Trophoblast cell (in vitro differentiated cells and primary cell): ENCODE results near the gene ZNF319.
A peak's percentile ranks its signal among the peaks of the same experiment; 100 is the strongest.

ENCODE experiments used
- DNase-seq, 2 donors: peaks; one replicate each; pipeline ENCODE4 v3.0.0-alpha.2; 2016
- H2AFZ ChIP-seq: 2 replicates; pipeline ENCODE4 v1.6.1; 2013; ENCODE audit warnings: low read length, moderate library complexity, mild to moderate bottlenecking; ENCODE audit not compliant: insufficient read depth, poor library complexity
- H2AK5ac ChIP-seq: 2 replicates; pipeline ENCODE4 v1.6.1; 2013; ENCODE audit warnings: mild to moderate bottlenecking, low read length
- H2BK120ac ChIP-seq: 2 replicates; pipeline ENCODE4 v1.6.1; 2013; ENCODE audit warnings: low read length, mild to moderate bottlenecking, moderate library complexity; ENCODE audit not compliant: insufficient read depth, poor library complexity
- H2BK12ac ChIP-seq: 2 replicates; pipeline ENCODE4 v1.6.1; 2013; ENCODE audit warnings: mild to moderate bottlenecking, low read length, moderate library complexity
- H2BK5ac ChIP-seq: 2 replicates; pipeline ENCODE4 v1.6.1; 2013; ENCODE audit warnings: low read length, low read depth, moderate library complexity, mild to moderate bottlenecking; ENCODE audit not compliant: poor library complexity
- H3K14ac ChIP-seq: 2 replicates; pipeline ENCODE4 v1.6.1; 2013; ENCODE audit warnings: mild to moderate bottlenecking, low read length
- H3K18ac ChIP-seq: 2 replicates; pipeline ENCODE4 v1.6.1; 2013; ENCODE audit warnings: mild to moderate bottlenecking, low read length
- H3K23ac ChIP-seq: 2 replicates; pipeline ENCODE4 v1.6.1; 2013; ENCODE audit warnings: low read length
- H3K27ac ChIP-seq: 2 replicates; pipeline ENCODE4 v1.5.1; 2013; ENCODE audit warnings: low read depth, mild to moderate bottlenecking, inconsistent platforms, low read length, moderate library complexity
- H3K27me3 ChIP-seq: 2 replicates; pipeline ENCODE4 v1.6.1; 2013; ENCODE audit warnings: inconsistent platforms, mild to moderate bottlenecking, low read length, moderate library complexity; ENCODE audit not compliant: insufficient read depth
- H3K36me3 ChIP-seq, 2 experiments: 1 replicate in 1 of 2; 2 replicates in 1 of 2; pipeline ENCODE4 v1.6.1; 2013; ENCODE audit warnings: low read length in 2 of 2, mild to moderate bottlenecking in 2 of 2, moderate library complexity in 1 of 2; ENCODE audit not compliant: insufficient read depth in 2 of 2, control insufficient read depth in 1 of 2
- H3K4ac ChIP-seq: 2 replicates; pipeline ENCODE4 v1.6.1; 2013; ENCODE audit warnings: low read depth, mild to moderate bottlenecking, low read length, moderate library complexity
- H3K4me1 ChIP-seq, 2 experiments: 1 replicate in 1 of 2; 2 replicates in 1 of 2; pipeline ENCODE4 v1.6.1; 2013; ENCODE audit warnings: low read length in 2 of 2, mild to moderate bottlenecking in 2 of 2, moderate library complexity in 1 of 2; ENCODE audit not compliant: insufficient read depth in 2 of 2, control insufficient read depth in 1 of 2
- H3K4me2 ChIP-seq: 2 replicates; pipeline ENCODE4 v1.6.1; 2013; ENCODE audit warnings: inconsistent platforms, mild to moderate bottlenecking, low read length, moderate library complexity
- H3K4me3 ChIP-seq: 2 replicates; pipeline ENCODE4 v1.5.1; 2013; ENCODE audit warnings: mild to moderate bottlenecking, low read depth, low read length, inconsistent platforms
- H3K79me1 ChIP-seq: one replicate; pipeline ENCODE4 v1.6.1; 2013; ENCODE audit warnings: low read length
- H3K79me2 ChIP-seq: 2 replicates; pipeline ENCODE4 v1.6.1; 2013; ENCODE audit warnings: low read length, mild to moderate bottlenecking; ENCODE audit not compliant: control insufficient read depth, insufficient read depth, poor library complexity
- H3K9ac ChIP-seq: 2 replicates; pipeline ENCODE4 v1.6.1; 2013; ENCODE audit warnings: mild to moderate bottlenecking, low read length
- H3K9me3 ChIP-seq: 2 replicates; pipeline ENCODE4 v1.6.1; 2013; ENCODE audit warnings: low read depth, mild to moderate bottlenecking, control low read depth, inconsistent platforms, low read length; ENCODE audit not compliant: insufficient read depth
- H4K12ac ChIP-seq: 2 replicates; pipeline ENCODE4 v1.6.1; 2013; ENCODE audit warnings: low read depth, mild to moderate bottlenecking, low read length, moderate library complexity
- H4K8ac ChIP-seq: 2 replicates; pipeline ENCODE4 v1.6.1; 2013; ENCODE audit warnings: low read depth, mild to moderate bottlenecking, low read length, moderate library complexity
- H4K91ac ChIP-seq: one replicate; pipeline ENCODE4 v1.6.1; 2013; ENCODE audit warnings: low read depth, mild to moderate bottlenecking, low read length, moderate library complexity
- WGBS: extraction: QIAGEN DNeasy Blood & Tissue Kit; methylation state at CpG from one replicate; pipeline ENCODE4 v1.1.7; 2013; ENCODE audit warnings: missing lambda C conversion rate; ENCODE audit not compliant: insufficient read length, insufficient coverage; ENCODE audit errors: extremely low coverage; 5-methylcytosine and 5-hydroxymethylcytosine counted together

Gene ZNF319

GRCh38 chr16:57995721-57996405 lies 4.6 kb downstream of the ZNF319 start:
- no peaks in the 10 kb centered on the region for H3K9me3 ChIP-seq
- DNase-seq: no peak
- peaks cover 17 to 31% of the 10 kb centered on the region in 2 experiments for H3K36me3 ChIP-seq
- H3K9ac ChIP-seq: no peak overlapping the region
- H2AFZ ChIP-seq: no peak overlapping the region
- H3K4me1 ChIP-seq: peaks cover 29 to 42% of the 10 kb centered on the region in 2 experiments
- H3K79me1 ChIP-seq: peaks cover 12% of the 10 kb centered on the region
- no peak overlapping the region for H3K4ac ChIP-seq
- WGBS: no CpG with 5 or more reads among the region's 18 CpGs
- H2BK12ac ChIP-seq: no peak overlapping the region
- no peak overlapping the region for H2BK5ac ChIP-seq
- H3K18ac ChIP-seq: no peak overlapping the region
- H3K4me2 ChIP-seq: no peak overlapping the region
- no peak overlapping the region for H3K14ac ChIP-seq
- H3K79me2 ChIP-seq: peaks cover 4% of the 10 kb centered on the region
- H4K8ac ChIP-seq: no peak overlapping the region
- peak overlapping the region; percentile 11 for H3K4me3 ChIP-seq
- no peak overlapping the region for H3K27ac ChIP-seq
- no peak overlapping the region for H2BK120ac ChIP-seq
- H4K12ac ChIP-seq: no peak overlapping the region
- H4K91ac ChIP-seq: no peak overlapping the region
- H3K27me3 ChIP-seq: no peaks in the 10 kb centered on the region
- no peak overlapping the region for H2AK5ac ChIP-seq
- no peak overlapping the region for H3K23ac ChIP-seq

DNA sequence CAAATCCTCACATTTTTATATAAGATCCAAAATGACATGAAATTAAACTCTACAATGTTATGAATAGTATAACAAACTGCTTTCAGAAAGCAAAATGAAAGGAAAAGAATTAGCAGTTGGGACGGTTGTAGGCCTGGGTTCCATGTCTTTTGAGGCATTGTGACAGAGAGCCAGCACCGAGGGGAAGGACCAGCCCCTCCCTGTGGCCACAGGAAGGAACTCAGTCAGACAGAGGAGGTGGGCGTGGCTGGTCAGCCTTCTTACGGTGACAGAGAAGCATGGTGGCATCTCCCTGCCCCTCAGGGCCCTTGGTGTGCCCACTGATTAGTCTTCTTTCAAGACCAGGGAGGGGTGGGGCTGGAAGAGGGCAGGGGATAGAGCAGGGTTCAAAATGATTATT lies 5.7 kb downstream of the ZNF319 start:
- Histone ChIP-seq H3K9me3 (no peaks in the 10 kb centered on the region), H3K23ac (no peak overlapping the region), H4K8ac (no peak overlapping the region), H4K91ac (no peak overlapping the region), H3K4ac (no peak overlapping the region), H3K4me1 (peaks cover 28 to 40% of the 10 kb centered on the region in 2 experiments), H3K4me2 (no peak overlapping the region), H2BK120ac (no peak overlapping the region), H2AFZ (no peak overlapping the region), H2BK12ac (no peak overlapping the region), H3K18ac (no peak overlapping the region), H3K4me3 (no peak overlapping the region), H2AK5ac (no peak overlapping the region), H3K36me3 (peaks cover 17 to 31% of the 10 kb centered on the region in 2 experiments), H3K79me2 (peaks cover 2% of the 10 kb centered on the region), H4K12ac (no peak overlapping the region), H3K79me1 (peaks cover 8% of the 10 kb centered on the region), H2BK5ac (no peak overlapping the region), H3K27ac (no peak overlapping the region), H3K9ac (no peak overlapping the region), H3K14ac (no peak overlapping the region), H3K27me3 (no peaks in the 10 kb centered on the region)
- peak; percentile 68 to 69 for DNase-seq
- no CpG with 5 or more reads among the region's 4 CpGs for WGBS

DNA sequence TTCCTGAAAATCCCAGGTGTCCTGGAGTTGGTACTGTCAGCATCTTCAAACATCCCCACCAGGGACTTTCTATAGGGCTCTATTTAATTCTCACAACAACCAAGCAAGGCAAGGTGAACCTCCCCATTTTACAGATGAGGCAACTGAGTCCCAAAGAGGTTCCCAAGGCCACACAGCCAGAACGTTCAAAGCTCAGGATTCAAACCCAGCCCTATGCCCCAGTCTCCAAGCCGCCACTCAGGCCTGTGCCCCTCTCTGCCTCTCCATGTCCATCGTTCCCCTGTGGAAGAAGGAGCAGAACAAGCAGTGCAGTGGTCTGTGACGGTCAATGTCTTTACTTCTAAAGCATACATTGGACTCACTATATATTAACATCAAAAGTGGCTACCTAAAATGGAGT lies 6.1 kb downstream of the ZNF319 start:
- Histone ChIP-seq H3K9ac (no peak overlapping the region), H3K79me2 (peaks cover 2% of the 10 kb centered on the region), H3K4me1 (peaks cover 24 to 38% of the 10 kb centered on the region in 2 experiments), H2BK12ac (no peak overlapping the region), H3K36me3 (peaks cover 17 to 31% of the 10 kb centered on the region in 2 experiments), H3K27me3 (no peaks in the 10 kb centered on the region), H3K27ac (no peak overlapping the region), H4K91ac (no peak overlapping the region), H3K4ac (no peak overlapping the region), H2AFZ (no peak overlapping the region), H4K12ac (no peak overlapping the region), H3K79me1 (peaks cover 8% of the 10 kb centered on the region), H2BK5ac (no peak overlapping the region), H3K14ac (no peak overlapping the region), H3K23ac (no peak overlapping the region), H3K9me3 (no peaks in the 10 kb centered on the region), H3K4me3 (no peak overlapping the region), H3K4me2 (no peak overlapping the region), H2BK120ac (peak overlapping the region; percentile 27), H2AK5ac (no peak overlapping the region), H3K18ac (no peak overlapping the region), H4K8ac (no peak overlapping the region)
- no peak for DNase-seq
- no CpG with 5 or more reads among the region's 4 CpGs for WGBS

- Histone ChIP-seq H2BK120ac (peak overlapping the region; percentile 27), H3K9ac (no peak overlapping the region), H2BK5ac (no peak overlapping the region), H3K9me3 (no peaks in the 10 kb centered on the region), H3K4me1 (peaks cover 24 to 36% of the 10 kb centered on the region in 2 experiments), H4K8ac (no peak overlapping the region), H3K18ac (peak overlapping the region; percentile 7), H3K4me3 (no peak overlapping the region), H3K4me2 (no peak overlapping the region), H2AK5ac (peak overlapping the region; percentile 24), H3K14ac (no peak overlapping the region), H3K36me3 (peaks cover 17 to 31% of the 10 kb centered on the region in 2 experiments), H4K12ac (no peak overlapping the region), H3K23ac (no peak overlapping the region), H4K91ac (peak overlapping the region; percentile 76), H3K27me3 (no peaks in the 10 kb centered on the region), H2BK12ac (peak overlapping the region; percentile 2), H2AFZ (no peak overlapping the region), H3K79me1 (peaks cover 8% of the 10 kb centered on the region), H3K27ac (no peak overlapping the region), H3K4ac (no peak overlapping the region), H3K79me2 (peaks cover 2% of the 10 kb centered on the region)
- no peak for DNase-seq
- WGBS: no CpG with 5 or more reads among the region's 5 CpGs
These were observed 6.6 kb downstream of the ZNF319 start for GRCh38 chr16:57993897-57994296.
